Naive B cell (primary cell): ENCODE results near the gene IL1RN. TPM values are rescaled to one million over a fixed set of nuclear protein-coding genes. Genes with fewer than 3 reads are reported as not detected.
A peak's percentile ranks its signal among the peaks of the same experiment; 100 is the strongest.
"Not testable (repeated sequence)": the region's sequence is repeated elsewhere in the genome, so short reads cannot be mapped to it uniquely, and the experiment has no call there.

Source experiments
- ATAC-seq, 2 donors: fragments of 150-1000 bp; cut with Tn5 transposase; 2 replicates each; pipeline ENCODE4 v1.10.0; 2021; ENCODE audit warnings: low read depth in 2 of 2, mild to moderate bottlenecking in 2 of 2, moderate library complexity in 2 of 2
- DNase-seq: peaks from one replicate; pipeline ENCODE4 v3.0.0; 2022
- H3K27ac Mint-ChIP-seq, 6 donors: one replicate each; pipeline ENCODE4 v1.8.0; 2020 to 2022; ENCODE audit warnings: mild to moderate bottlenecking in 6 of 6, mixed read lengths in 6 of 6, moderate library complexity in 5 of 6, inconsistent platforms in 2 of 6
- H3K27me3 Mint-ChIP-seq, 3 donors: one replicate each; pipeline ENCODE4 v1.8.0; 2021 to 2022; ENCODE audit warnings: mixed read lengths in 3 of 3, mild to moderate bottlenecking in 1 of 3
- H3K36me3 Mint-ChIP-seq, 2 donors: one replicate each; pipeline ENCODE4 v1.8.0; 2020 to 2022; ENCODE audit warnings: mixed read lengths in 2 of 2, inconsistent platforms in 1 of 2, mild to moderate bottlenecking in 1 of 2
- H3K4me1 Mint-ChIP-seq, 3 donors: one replicate each; pipeline ENCODE4 v1.8.0; 2020 to 2022; ENCODE audit warnings: mixed read lengths in 3 of 3, inconsistent platforms in 1 of 3, mild to moderate bottlenecking in 1 of 3, moderate library complexity in 1 of 3
- H3K4me3 Mint-ChIP-seq, 8 donors: one replicate each; pipeline ENCODE4 v1.8.0; 2020 to 2022; ENCODE audit warnings: mild to moderate bottlenecking in 8 of 8, mixed read lengths in 8 of 8, moderate library complexity in 8 of 8, inconsistent platforms in 2 of 8
- H3K9me3 Mint-ChIP-seq, 7 donors: one replicate each; pipeline ENCODE4 v1.8.0; 2020 to 2022; ENCODE audit warnings: mixed read lengths in 7 of 7, mild to moderate bottlenecking in 5 of 7, inconsistent platforms in 2 of 7, moderate library complexity in 1 of 7
- polyA plus RNA-seq, 6 donors: library from polyadenylated mRNA; unstranded; fragments of 300-500 nt; fragmentation: Illumina TruSeq; gene quantifications; one replicate each; pipeline ENCODE4 v1.2.3, GENCODE V29; 2021; ENCODE audit warnings: low read depth in 6 of 6

IL1RN gene
- polyA plus RNA-seq, 6 donors from 2014 or later, result 0.14 to 0.29 TPM; not detected in 4

DNA sequence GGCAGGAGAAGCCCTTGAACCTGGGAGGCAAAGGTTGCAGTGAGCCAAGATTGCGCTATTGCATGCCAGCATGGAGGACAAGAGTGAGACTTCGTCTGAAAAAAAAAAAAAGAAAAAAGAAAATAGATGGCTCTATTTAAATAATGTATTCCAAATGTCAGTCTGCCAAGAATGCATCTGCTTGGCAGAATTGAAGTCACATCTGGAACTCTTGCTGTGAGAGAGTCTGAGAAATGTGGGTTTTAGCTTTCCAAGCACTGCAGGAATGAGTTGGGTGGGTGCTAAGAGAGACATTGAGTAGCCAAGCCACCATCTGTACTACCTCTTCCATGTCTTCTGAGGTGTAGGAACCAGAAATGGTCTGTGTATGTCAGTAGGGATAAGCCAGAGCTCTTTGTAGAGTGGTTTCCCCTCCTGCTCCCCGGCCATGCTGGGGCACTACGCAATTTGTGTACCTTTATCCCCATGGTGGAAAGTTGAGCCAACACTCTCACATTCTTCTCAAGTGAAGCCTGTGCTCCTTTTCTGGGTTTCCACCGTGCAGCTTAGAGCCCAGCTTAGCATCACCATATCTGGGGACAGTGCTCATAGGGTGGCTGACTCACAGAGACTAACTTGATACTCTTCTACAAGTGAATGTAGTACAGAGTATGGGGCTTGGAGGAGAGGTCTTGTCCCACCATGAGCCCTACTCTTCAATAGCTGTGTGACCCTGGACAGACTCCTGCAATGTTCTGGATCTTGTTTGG lies 34.4 kb upstream of the IL1RN start:
- peaks cover 8 to 9% of the 10 kb centered on the region in 2 donors for H3K36me3 Mint-ChIP-seq
- no peak for ATAC-seq
- H3K4me3 Mint-ChIP-seq, result no peak overlapping the region
- H3K27me3 Mint-ChIP-seq, result peaks cover 0 to 8% (median 6%) of the 10 kb centered on the region in 3 donors
- peaks cover 4 to 7% (median 6%) of the 10 kb centered on the region in 3 donors for H3K4me1 Mint-ChIP-seq
- DNase-seq, result no peak
- H3K9me3 Mint-ChIP-seq, result peaks cover 0 to 16% (median 5%) of the 10 kb centered on the region in 7 donors
- H3K27ac Mint-ChIP-seq, result no peak overlapping the region

GRCh38 chr2:113093613-113093977 lies 33.8 kb upstream of the IL1RN start:
- Mint-ChIP-seq H3K27ac (no peak overlapping the region), H3K9me3 (peaks cover 0 to 16% (median 8%) of the 10 kb centered on the region in 7 donors), H3K4me3 (no peak overlapping the region), H3K4me1 (peaks cover 10 to 13% (median 12%) of the 10 kb centered on the region in 3 donors), H3K36me3 (peaks cover 8 to 9% of the 10 kb centered on the region in 2 donors), H3K27me3 (peaks cover 0 to 8% (median 6%) of the 10 kb centered on the region in 3 donors)
- no peak for DNase-seq
- no peak for ATAC-seq

- peaks cover 10 to 13% (median 12%) of the 10 kb centered on the region in 3 donors for H3K4me1 Mint-ChIP-seq
- DNase-seq, ATAC-seq, H3K4me3 Mint-ChIP-seq, H3K36me3 Mint-ChIP-seq: not testable (repeated sequence)
- peaks cover 6 to 16% (median 8%) of the 10 kb centered on the region in 3 donors for H3K27me3 Mint-ChIP-seq
- peak overlapping the region in 1 of 6 donors; percentile 53 for H3K27ac Mint-ChIP-seq
- H3K9me3 Mint-ChIP-seq, result peaks cover 0 to 16% (median 8%) of the 10 kb centered on the region in 7 donors
These were observed 31.1 kb upstream of the IL1RN start for GRCh38 chr2:113096306-113096705.

DNA sequence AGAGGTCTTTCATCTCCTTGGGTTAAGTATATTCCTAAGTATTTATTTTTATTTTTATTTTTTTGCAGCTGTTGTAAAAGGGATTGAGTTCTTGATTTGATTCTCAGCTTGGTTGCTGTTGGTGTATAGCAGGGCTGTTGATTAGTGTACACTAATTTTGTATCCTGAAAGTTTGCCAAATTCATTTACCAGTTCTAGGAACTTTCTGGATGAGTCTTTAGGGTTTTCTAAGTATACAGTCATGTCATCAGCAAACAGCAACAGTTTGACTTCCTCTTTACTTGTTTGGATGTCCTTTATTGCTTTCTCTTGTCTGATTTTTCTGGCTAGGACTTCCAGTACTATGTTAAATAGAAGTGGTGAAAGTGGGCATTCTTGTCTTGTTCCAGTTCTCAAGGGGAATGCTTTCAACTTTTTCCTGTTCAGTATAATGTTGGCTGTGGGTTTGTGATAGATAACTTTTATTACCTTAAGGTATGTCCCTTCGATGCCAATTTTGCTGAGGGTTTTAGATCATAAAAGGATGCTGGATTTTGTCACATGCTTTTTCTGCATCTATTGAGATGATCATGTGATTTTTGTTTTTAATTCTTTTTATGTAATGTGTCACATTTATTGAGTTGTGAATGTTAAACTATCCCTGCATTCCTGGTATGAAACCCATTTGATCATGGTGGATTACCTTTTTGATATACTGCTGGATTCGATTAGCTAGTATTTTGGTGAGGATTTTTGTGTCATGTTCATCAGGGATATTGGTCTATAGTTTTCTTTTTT lies 30.4 kb upstream of the IL1RN start:
- peaks cover 10 to 13% (median 12%) of the 10 kb centered on the region in 3 donors for H3K4me1 Mint-ChIP-seq
- H3K36me3 Mint-ChIP-seq, H3K4me3 Mint-ChIP-seq, ATAC-seq, DNase-seq: not testable (repeated sequence)
- H3K9me3 Mint-ChIP-seq, result peaks cover 0 to 16% (median 8%) of the 10 kb centered on the region in 7 donors
- H3K27me3 Mint-ChIP-seq, result peaks cover 6 to 16% (median 8%) of the 10 kb centered on the region in 3 donors
- peak overlapping the region in 1 of 6 donors; percentile 4 for H3K27ac Mint-ChIP-seq

DNA sequence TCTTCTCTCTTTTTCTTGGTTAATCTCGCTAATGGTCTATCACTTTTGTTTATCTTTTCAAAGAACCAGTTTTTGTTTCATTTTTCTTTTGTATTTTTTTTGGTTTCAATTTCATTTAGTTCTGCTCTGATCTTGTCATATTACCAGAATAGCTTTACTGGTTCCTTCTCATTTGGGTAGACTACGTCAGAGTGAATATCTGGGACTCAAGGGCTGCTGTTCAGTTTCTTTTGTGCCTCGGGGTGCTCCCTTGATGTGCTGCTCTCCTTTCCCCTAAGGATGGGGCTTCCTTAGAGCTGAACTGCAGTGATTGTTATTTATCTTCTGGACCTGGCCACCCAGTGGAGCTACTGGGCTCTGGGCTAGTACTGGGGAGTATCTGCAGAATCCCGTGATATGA lies 29.4 kb upstream of the IL1RN start:
- DNase-seq (peak; percentile 40), ATAC-seq (peak; percentile 85 to 87)
- Mint-ChIP-seq H3K4me1 (peaks cover 10 to 13% (median 12%) of the 10 kb centered on the region in 3 donors), H3K9me3 (peaks cover 0 to 18% (median 11%) of the 10 kb centered on the region in 7 donors), H3K27me3 (peaks cover 10 to 16% (median 14%) of the 10 kb centered on the region in 3 donors), H3K36me3 (peaks cover 14 to 19% of the 10 kb centered on the region in 2 donors), H3K27ac (peak overlapping the region; percentile 0 to 94 (median 82)), H3K4me3 (peak overlapping the region; percentile 24 to 82 (median 46))

DNA sequence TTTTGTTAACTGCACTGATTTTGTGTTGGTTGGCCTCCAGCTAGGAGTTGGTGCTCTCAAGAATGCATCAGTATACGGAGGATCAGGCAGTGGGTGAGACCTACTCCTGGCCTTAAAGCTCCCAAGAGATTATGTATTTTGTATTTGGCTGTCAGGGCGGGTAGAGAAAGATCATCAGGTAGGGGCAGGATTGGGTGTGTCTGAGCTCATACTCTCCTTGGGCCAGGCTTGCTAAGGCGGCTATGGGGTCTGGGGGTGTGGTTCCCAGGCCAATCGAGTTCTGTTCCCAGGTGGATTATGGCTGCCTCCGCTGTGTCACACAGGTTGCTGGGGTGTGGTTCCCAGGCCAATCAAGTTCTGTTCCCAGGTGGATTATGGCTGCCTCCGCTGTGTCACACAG lies 28.9 kb upstream of the IL1RN start:
- H3K36me3 Mint-ChIP-seq, result peaks cover 14 to 24% of the 10 kb centered on the region in 2 donors
- ATAC-seq (no peak), DNase-seq (no peak)
- peaks cover 0 to 18% (median 11%) of the 10 kb centered on the region in 7 donors for H3K9me3 Mint-ChIP-seq
- peaks cover 10 to 13% (median 12%) of the 10 kb centered on the region in 3 donors for H3K4me1 Mint-ChIP-seq
- peaks cover 10 to 19% (median 16%) of the 10 kb centered on the region in 3 donors for H3K27me3 Mint-ChIP-seq
- H3K4me3 Mint-ChIP-seq, result peak overlapping the region in 5 of 8 donors; percentile 39 to 82 (median 50)
- peak overlapping the region; percentile 0 to 94 (median 82) for H3K27ac Mint-ChIP-seq

DNA sequence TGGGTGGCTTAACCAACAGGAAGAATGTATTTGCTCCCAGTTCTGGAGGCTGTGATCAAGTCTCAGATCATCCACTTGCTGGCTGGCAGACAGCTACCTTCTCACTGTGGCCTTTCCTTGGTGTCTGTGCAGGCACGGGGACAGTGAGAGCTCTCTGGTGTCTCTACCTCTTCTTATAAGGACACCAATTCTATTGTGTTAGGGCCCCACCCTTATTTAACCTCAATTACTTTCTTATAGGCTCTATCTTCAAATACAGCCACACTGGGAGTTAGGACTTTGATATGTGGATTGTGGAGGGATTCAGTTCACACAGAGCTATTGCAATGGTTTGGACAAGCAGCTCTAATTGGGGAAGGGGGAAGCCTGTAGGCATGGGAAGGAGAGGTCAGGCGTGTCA lies 25.3 kb upstream of the IL1RN start:
- H3K9me3 Mint-ChIP-seq, result peaks cover 0 to 9% (median 3%) of the 10 kb centered on the region in 7 donors
- H3K4me3 Mint-ChIP-seq, result no peak overlapping the region
- no peak for ATAC-seq
- no peak overlapping the region for H3K27ac Mint-ChIP-seq
- DNase-seq, result no peak
- H3K36me3 Mint-ChIP-seq, result peaks cover 10 to 16% of the 10 kb centered on the region in 2 donors
- peaks cover 10 to 18% (median 17%) of the 10 kb centered on the region in 3 donors for H3K27me3 Mint-ChIP-seq
- H3K4me1 Mint-ChIP-seq, result peaks cover 10 to 13% (median 12%) of the 10 kb centered on the region in 3 donors

- H3K9me3 Mint-ChIP-seq, result peaks cover 0 to 7% (median 3%) of the 10 kb centered on the region in 7 donors
- H3K4me1 Mint-ChIP-seq, result peaks cover 3% of the 10 kb centered on the region in 3 donors
- DNase-seq (no peak), ATAC-seq (no peak)
- H3K27me3 Mint-ChIP-seq, result peaks cover 11 to 21% (median 19%) of the 10 kb centered on the region in 3 donors
- H3K27ac Mint-ChIP-seq, result no peak overlapping the region
- H3K36me3 Mint-ChIP-seq, result peaks cover 5 to 16% of the 10 kb centered on the region in 2 donors
- no peak overlapping the region for H3K4me3 Mint-ChIP-seq
These were observed 24.1 kb upstream of the IL1RN start for GRCh38 chr2:113103277-113103676.

DNA sequence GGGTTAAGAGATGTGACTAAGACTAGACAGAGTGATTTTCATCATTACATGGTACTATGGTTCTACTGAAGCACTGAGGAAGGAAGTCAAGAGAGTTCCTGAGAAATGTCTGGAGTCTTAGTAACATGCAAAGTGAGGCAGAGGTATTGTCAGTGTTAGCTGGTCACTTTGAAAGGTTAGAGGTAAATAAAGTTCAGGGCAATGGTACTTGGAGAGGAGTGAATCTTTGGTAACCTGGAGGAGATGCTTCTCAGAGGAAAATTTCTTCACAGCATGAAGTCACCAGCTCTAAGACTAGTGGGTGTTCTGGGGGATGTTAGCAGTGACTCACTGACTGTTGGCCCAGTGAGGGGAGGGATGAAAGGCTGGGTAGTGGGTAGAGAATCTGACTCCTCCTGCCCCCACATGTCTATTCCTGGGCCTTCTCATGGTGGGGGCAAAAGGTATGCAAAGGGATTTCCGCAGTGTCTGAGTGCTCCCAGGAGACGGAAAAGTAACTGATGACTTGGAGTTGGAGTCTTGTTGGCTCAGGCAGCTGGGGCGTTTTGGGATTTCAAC lies 23.3 kb upstream of the IL1RN start:
- DNase-seq, result no peak
- Mint-ChIP-seq H3K36me3 (peaks cover 5 to 16% of the 10 kb centered on the region in 2 donors), H3K9me3 (peaks cover 0 to 5% (median 3%) of the 10 kb centered on the region in 7 donors), H3K27me3 (peaks cover 16 to 29% (median 19%) of the 10 kb centered on the region in 3 donors), H3K4me3 (no peak overlapping the region), H3K27ac (peak overlapping the region in 1 of 6 donors; percentile 65), H3K4me1 (no peaks in the 10 kb centered on the region)
- no peak for ATAC-seq

DNA sequence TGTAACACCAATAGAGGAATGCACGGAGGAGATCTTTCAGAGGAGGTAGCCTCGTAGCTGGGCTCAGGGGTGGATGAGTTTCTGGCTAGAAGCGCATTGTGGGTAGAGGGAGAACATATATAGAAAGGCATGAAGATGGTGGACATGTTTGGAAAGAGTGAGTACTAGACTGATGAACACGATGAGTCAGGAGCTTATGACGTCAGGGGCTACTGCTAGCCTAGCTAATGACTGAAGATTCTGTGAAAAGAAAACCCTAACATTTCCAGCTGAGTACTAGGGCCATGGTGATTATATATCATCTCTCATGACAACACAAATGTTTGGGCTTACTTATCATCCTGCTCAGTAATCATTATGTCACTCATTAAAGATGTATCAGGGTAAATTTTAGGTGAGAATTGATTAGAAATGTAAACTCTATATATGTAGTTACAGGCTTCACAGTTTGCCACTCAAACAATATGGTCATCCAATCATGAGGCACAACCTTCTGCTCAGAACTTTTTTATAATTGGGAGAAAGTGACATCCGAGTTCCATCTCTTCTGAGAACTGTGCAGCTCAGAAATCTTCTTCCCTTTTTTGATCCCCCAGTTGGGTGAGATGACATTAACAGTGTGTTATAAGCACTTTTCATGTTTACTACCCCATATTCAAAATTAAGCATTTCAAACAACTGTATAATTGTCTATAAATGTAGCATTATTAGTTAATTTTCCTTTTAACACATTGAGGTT lies 22.2 kb upstream of the IL1RN start:
- Mint-ChIP-seq H3K27ac (no peak overlapping the region), H3K9me3 (peaks cover 0 to 5% (median 3%) of the 10 kb centered on the region in 7 donors)
- no peak for ATAC-seq

DNA sequence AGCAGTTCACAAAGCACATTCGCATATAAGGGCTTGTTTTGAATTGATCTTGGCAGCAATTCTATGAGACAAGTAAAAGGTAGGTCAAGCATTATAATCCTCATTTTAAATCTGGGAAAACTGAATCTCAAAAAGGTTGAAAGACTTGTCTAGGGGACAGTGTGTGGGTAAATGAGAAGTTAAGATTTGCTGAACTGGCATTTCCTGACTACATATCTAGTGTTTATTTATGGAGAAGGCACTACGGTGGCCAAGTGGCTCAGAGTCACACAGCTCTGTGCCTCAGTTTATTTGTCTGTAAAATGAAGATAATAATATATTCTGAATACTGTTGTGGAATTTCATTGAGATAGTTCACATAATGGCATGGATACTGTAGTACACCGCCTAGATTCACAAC lies 16.3 kb upstream of the IL1RN start:
- ATAC-seq (no peak), DNase-seq (no peak)
- no peak overlapping the region for H3K27ac Mint-ChIP-seq
- peaks cover 0 to 4% (median 0%) of the 10 kb centered on the region in 3 donors for H3K4me1 Mint-ChIP-seq
- H3K36me3 Mint-ChIP-seq, result no peaks in the 10 kb centered on the region
- H3K4me3 Mint-ChIP-seq, result no peak overlapping the region
- H3K27me3 Mint-ChIP-seq, result peaks cover 4 to 21% (median 20%) of the 10 kb centered on the region in 3 donors
- no peaks in the 10 kb centered on the region for H3K9me3 Mint-ChIP-seq

More for the DNA sequence above, 22.2 kb upstream of the IL1RN start:
- no peaks in the 10 kb centered on the region for H3K4me1 Mint-ChIP-seq
- H3K27me3 Mint-ChIP-seq, result peaks cover 19 to 38% (median 21%) of the 10 kb centered on the region in 3 donors
- H3K36me3 Mint-ChIP-seq, result peaks cover 5 to 16% of the 10 kb centered on the region in 2 donors
- H3K4me3 Mint-ChIP-seq, result no peak overlapping the region
- no peak for DNase-seq

DNA sequence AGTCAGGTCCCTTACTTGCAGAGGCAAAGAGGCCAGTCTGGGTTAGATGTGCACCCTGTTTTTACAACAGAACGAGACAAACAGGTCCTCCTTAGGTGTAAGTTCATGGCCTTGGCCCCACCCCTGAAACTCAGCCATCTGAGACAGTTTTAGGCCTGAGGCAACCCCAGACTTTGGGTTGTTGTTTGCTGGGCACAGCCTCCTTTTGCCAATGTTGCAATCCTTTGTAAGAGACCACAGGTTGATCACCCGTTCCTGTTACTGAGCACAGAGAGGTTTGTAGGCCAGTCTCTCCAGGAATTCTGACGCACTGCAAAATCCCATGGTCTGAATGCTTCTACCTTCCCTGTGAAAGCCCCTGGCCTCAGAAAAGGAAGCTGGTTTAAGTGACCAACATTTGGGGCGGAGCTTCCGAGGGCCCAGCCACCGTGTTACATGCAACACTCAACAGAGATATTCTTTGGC lies 15.5 kb upstream of the IL1RN start:
- ATAC-seq, result no peak
- peaks cover 3 to 21% (median 20%) of the 10 kb centered on the region in 3 donors for H3K27me3 Mint-ChIP-seq
- DNase-seq, result no peak

More for the DNA sequence above, 15.5 kb upstream of the IL1RN start:
- Mint-ChIP-seq H3K27ac (no peak overlapping the region), H3K36me3 (no peaks in the 10 kb centered on the region), H3K4me1 (peaks cover 0 to 9% (median 4%) of the 10 kb centered on the region in 3 donors), H3K4me3 (no peak overlapping the region), H3K9me3 (no peaks in the 10 kb centered on the region)
